ENCODE data around the gene PLPP2. TPM values are rescaled to one million over a fixed set of nuclear protein-coding genes. Genes with fewer than 3 reads are reported as not detected.

The PLPP2 gene
- polyA plus RNA-seq, 1 donor from 2014 or later, result 2.1 TPM

GRCh38 chr19:315811-316210 lies 24.6 kb upstream of the PLPP2 start:
- no peak overlapping the region for H3K27ac ChIP-seq (ENCODE audit: low read length)
- no peak overlapping the region for H3K9ac ChIP-seq (ENCODE audit: low read length)
- no peak overlapping the region for H3K4me2 ChIP-seq (ENCODE audit: low read length)
- no peak overlapping the region for H3K4me3 ChIP-seq (ENCODE audit: low read length)
- H4K20me1 ChIP-seq (ENCODE audit: insufficient read depth), result no peaks in the 10 kb centered on the region
- no peak overlapping the region for H2AFZ ChIP-seq (ENCODE audit: low read depth, low read length)
- peaks cover 4% of the 10 kb centered on the region for H3K9me3 ChIP-seq (ENCODE audit: low read length)
- no peaks in the 10 kb centered on the region for H3K9me2 ChIP-seq (ENCODE audit: insufficient read depth, low read length)
- no peaks in the 10 kb centered on the region for H3F3A ChIP-seq (ENCODE audit: insufficient read depth, low read length, poor library complexity, severe bottlenecking)
- H3K36me3 ChIP-seq (ENCODE audit: insufficient read depth, low read length), result peaks cover 10% of the 10 kb centered on the region
- no peak for TF ChIP-seq REST (IDR thresholded peaks at IDR 0.05; ENCODE audit: borderline replicate concordance)
- TF ChIP-seq RAD21 (conservative IDR thresholded peaks at IDR 0.05), result no peak
- no peak for TF ChIP-seq TAF1 (IDR thresholded peaks at IDR 0.05; ENCODE audit: low read depth)
- TF ChIP-seq EZH2 (IDR thresholded peaks at IDR 0.05; ENCODE audit: borderline replicate concordance, insufficient read depth, low read length, poor library complexity, severe bottlenecking), result no peak
- TF ChIP-seq SMC3 (conservative IDR thresholded peaks at IDR 0.05; ENCODE audit: poor library complexity), result no peak
- TF ChIP-seq MXI1 (conservative IDR thresholded peaks at IDR 0.05; ENCODE audit: poor library complexity, severe bottlenecking), result no peak
- TF ChIP-seq CTCF (IDR thresholded peaks at IDR 0.05; ENCODE audit: poor library complexity, severe bottlenecking), result no peak
- no peak for TF ChIP-seq POLR2AphosphoS5 (IDR thresholded peaks at IDR 0.05)
- TF ChIP-seq EP300 (conservative IDR thresholded peaks at IDR 0.05; ENCODE audit: poor library complexity, severe bottlenecking), result no peak
- no peaks in the 10 kb centered on the region for H3K79me2 ChIP-seq (replicated peaks; ENCODE audit: insufficient read depth, low read length)
- H3K27me3 ChIP-seq (ENCODE audit: insufficient read depth, low read depth, low read length), result no peaks in the 10 kb centered on the region

- H3K9me2 ChIP-seq (ENCODE audit: insufficient read depth, low read length), result no peaks in the 10 kb centered on the region
- peaks cover 8% of the 10 kb centered on the region for H3K36me3 ChIP-seq (ENCODE audit: insufficient read depth, low read length)
- TF ChIP-seq REST (IDR thresholded peaks at IDR 0.05; ENCODE audit: borderline replicate concordance) (no peak), MXI1 (conservative IDR thresholded peaks at IDR 0.05; ENCODE audit: poor library complexity, severe bottlenecking) (no peak), CTCF (IDR thresholded peaks at IDR 0.05; ENCODE audit: poor library complexity, severe bottlenecking) (no peak), RAD21 (conservative IDR thresholded peaks at IDR 0.05) (no peak), EZH2 (IDR thresholded peaks at IDR 0.05; ENCODE audit: borderline replicate concordance, insufficient read depth, low read length, poor library complexity, severe bottlenecking) (no peak), SMC3 (conservative IDR thresholded peaks at IDR 0.05; ENCODE audit: poor library complexity) (no peak), EP300 (conservative IDR thresholded peaks at IDR 0.05; ENCODE audit: poor library complexity, severe bottlenecking) (no peak), POLR2AphosphoS5 (IDR thresholded peaks at IDR 0.05) (no peak), TAF1 (IDR thresholded peaks at IDR 0.05; ENCODE audit: low read depth) (no peak)
- no peaks in the 10 kb centered on the region for H3F3A ChIP-seq (ENCODE audit: insufficient read depth, low read length, poor library complexity, severe bottlenecking)
- H3K9ac ChIP-seq (ENCODE audit: low read length), result no peak overlapping the region
- no peak overlapping the region for H3K4me3 ChIP-seq (ENCODE audit: low read length)
- no peak overlapping the region for H2AFZ ChIP-seq (ENCODE audit: low read depth, low read length)
- no peaks in the 10 kb centered on the region for H3K79me2 ChIP-seq (replicated peaks; ENCODE audit: insufficient read depth, low read length)
- no peaks in the 10 kb centered on the region for H3K9me3 ChIP-seq (ENCODE audit: low read length)
- H3K4me2 ChIP-seq (ENCODE audit: low read length), result no peak overlapping the region
- H3K27ac ChIP-seq (ENCODE audit: low read length), result no peak overlapping the region
- H4K20me1 ChIP-seq (ENCODE audit: insufficient read depth), result no peaks in the 10 kb centered on the region
- H3K27me3 ChIP-seq (ENCODE audit: insufficient read depth, low read depth, low read length), result no peaks in the 10 kb centered on the region
These were observed 23.0 kb upstream of the PLPP2 start for GRCh38 chr19:313988-314815.
